Left lobe of liver (tissue), 2 donors: Measurements from ENCODE around the gene RHCG. TPM values are rescaled to one million over a fixed set of nuclear protein-coding genes. Genes with fewer than 3 reads are reported as not detected.
"Not testable (repeated sequence)": the region's sequence is repeated elsewhere in the genome, so short reads cannot be mapped to it uniquely, and the experiment has no call there.

Experiments used
- ATAC-seq: fragments of 200-7000 bp; cut with Tn5 transposase; one replicate; pipeline ENCODE4 v1.9.1; 2020; ENCODE audit warnings: mild to moderate bottlenecking, moderate library complexity
- DNase-seq: peaks from one replicate; pipeline ENCODE4 v3.0.0-alpha.2; 2020; ENCODE audit warnings: low spot score
- total RNA-seq: library from RNA; stranded (reverse); gene quantifications from one replicate; pipeline ENCODE4 v1.2.1, GENCODE V29; 2021
- donor health status: DM: no; HTN: no; CAD: no; lungs with moderate emphysema.
- donor health status: DM: no; HTN: yes; CAD: no.

Gene RHCG
- total RNA-seq, 1 donor from 2014 or later: 0.15 TPM

DNA sequence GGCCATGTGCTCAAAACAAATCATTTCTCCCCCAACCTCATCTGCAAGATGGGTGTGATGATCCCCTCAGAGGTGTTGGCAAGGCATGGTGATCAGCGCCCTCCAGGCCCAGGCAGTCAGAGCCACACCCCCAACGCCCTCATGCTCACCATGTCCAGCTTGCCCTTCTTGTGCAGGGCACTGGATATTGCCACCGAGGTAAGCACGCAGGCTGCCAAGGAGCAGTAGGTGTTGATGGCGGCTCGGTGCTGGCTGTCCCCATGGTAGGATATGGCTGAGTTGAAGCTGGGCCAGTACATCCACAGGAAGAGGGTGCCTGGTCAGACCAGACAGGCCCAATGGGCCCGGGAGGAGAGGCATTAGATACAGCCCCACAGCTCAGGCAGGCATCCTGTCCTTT lies 17.2 kb downstream of the RHCG start:
- DNase-seq: no peak
- no peak for ATAC-seq

DNA sequence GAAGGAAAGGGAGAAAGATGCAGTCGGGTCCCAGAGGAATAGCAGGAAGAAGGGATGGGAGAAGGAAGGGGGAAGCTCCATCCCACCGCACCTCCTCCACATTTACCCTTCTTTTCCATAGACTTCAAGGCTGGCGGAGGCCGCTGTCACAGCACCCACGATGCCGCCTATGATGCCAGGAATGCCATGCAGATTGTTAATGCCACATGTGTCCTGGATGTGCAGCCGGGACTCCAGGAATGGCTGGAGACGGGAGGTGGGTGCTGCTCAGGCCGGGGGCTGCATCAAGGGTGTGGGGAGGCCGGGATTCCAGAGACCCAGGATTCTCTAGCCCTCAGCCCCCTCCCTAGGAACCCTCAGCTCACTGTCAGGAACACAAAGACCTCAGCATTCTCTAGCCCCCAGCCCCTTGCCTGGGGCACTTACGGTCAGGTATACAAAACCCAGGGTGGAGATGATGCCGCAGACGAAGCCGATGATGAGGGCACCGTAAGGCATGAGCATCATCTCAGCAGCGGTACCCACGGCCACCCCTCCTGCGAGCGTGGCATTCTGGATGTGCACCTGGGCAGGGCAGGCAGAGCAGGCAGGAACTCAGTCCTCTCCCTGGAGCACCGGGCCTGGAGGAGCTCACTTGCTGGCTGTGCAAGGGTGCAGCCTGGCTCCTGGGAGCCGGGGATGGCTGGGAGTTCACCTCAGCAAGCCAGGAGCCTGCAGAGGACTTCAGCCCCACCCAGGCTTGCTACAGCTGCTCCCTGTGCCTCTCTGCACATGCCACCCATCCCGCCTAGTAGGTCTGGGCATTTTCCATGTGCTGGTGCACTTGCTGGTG lies 18.8 kb downstream of the RHCG start:
- ATAC-seq (no peak), DNase-seq (no peak)

DNA sequence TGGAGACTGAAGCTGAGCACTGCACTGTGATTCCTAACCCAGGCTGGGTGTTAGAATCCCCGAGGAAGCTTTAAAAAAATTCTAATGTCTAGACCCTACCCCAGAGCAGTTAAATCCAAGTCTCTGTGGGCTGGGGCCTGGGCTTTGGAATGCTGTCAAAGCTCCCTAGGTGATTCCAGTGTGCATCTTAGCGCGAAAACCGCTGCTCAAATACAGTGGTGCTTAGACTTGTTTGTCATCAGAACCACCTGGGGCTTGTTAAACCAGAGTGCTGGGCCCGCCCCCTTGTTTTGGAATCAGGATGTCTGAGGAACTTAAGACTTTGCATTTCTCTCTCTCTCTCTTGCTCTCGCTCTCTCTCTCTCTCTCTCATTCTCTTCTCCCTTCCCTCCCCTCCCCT lies 20.7 kb downstream of the RHCG start:
- ATAC-seq (no peak), DNase-seq (no peak)

DNA sequence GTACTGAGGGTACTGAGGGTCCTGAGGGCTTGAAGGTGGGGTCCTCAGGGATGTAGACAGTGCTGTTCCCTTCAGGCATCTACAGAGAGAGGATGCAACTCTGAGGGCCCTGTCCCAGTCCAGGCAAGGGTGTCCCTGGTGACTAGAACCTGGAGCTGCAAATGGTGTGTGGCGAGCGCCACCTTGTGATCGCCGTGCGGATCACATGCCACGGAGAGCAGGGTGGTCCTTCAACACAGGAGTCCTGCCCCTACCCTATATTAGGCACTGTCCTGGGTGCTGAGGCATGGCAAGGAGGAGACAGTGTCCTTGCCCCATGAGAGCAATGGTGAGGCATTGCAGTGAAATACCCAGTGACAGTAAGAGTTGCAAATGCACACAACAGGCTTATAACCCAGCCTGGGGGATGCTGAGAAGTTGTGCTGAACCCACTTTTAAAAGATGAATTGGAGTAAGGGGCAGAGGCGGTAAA lies 23.6 kb downstream of the RHCG start:
- ATAC-seq: peak; percentile 96

DNA sequence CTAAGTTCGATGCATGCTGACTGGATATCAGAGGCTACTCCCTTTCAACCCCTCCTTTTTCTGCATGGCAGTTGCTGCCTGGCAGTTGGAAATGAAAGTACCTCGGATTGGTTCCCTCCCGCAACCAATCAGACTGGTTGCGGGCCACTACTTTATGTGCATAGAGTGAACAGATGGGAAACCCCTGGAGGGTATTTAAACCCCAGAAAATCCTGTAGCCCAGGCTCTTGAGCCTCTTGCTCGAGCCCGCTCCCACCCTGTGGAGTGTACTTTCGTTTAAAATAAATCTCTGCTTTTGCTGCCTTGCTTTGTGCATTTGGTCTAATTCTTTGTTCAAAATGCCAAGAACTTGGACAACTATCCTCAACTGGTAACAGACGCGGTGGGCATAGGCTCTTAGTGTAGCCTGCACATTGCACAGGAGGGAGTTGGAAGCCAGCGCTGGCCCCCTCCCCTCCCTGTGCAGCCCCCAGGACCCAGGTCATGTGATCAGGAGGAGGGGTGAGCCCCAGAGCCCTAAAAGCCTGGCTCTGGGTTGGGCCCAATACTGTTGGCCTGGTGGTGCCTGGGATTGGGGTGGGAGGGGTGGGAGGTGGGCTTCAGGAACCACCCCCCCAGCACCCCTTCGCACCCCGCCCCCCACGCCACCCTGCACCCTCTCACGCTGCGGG lies 26.8 kb downstream of the RHCG start:
- no peak for ATAC-seq

More for the DNA sequence above, 23.6 kb downstream of the RHCG start:
- peak; percentile 68 for DNase-seq

DNA sequence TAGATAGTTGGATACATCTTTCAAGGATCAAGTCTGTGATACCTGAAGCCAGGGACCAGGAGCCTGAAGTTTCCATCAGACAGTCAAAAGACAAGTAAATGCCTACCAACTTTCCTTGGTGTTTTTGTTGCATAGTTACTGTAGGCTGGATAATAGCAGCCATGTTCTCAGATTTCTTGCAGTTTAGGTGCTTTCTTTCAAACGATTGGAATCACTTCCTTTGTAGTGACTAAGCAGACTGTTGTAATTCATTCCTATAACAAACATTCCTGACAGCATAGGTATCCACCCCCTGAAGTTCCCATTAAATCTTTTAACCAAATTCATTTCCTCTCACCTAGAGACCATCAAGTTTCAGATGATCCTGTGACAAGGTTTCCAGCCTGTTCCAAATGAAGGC lies 27.6 kb downstream of the RHCG start:
- not testable (repeated sequence) for ATAC-seq, DNase-seq

More for the DNA sequence above, 26.8 kb downstream of the RHCG start:
- no peak for DNase-seq

DNA sequence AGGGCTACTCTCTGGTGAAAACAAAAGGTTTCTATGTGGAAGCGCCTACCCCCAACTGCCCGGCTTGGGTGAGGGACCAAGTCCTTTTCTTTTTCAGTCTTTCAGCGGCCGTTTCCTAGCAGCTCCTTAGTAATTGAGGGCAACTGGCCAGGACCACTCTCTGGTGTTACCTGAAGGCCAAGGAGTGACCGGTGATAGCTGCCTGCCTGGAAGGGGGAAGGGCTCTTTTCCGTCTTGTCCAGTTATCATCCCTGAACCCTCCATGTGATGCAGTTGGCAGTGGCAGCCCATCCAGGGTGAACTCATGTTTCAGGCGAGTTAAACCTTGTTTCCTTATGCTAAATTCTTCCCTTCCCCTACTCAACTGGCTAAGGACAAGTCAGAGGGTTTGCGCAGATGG lies 33.3 kb downstream of the RHCG start:
- peak; percentile 7 for ATAC-seq
- no peak for DNase-seq

DNA sequence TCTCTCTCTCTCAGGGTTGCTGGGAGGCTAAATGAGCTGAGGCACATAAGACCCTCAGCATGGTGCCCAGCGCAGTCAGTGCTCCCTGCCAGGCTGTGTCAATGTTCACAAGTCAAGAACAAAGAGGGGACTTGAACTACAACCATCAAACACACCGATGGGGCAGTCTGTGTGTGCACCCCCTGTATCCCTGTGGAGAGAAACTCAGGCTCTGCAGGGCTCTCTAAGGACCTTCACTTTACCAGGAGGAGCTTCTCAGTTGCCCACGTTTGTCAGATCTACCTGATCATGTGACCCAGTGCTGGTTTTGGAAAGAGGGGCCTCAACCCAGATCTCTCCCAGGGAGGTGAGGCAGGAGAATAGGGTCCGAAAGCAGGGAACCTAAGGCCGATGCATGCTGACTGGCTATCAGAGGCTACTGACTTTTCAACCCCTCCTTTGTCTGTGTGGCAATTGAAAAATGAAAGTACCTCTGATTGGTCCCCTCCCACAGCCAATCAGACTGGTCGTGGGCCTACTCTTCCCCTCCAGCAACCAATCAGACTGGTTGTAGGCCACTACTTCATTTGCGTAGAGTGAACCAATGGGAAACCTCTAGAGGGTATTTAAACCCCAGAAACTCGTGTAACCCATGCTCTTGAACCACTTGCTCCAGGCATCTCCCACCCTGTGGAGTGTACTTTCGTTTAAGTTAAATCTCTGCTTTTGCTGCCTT lies 34.0 kb downstream of the RHCG start:
- peak; percentile 80 for ATAC-seq

DNA sequence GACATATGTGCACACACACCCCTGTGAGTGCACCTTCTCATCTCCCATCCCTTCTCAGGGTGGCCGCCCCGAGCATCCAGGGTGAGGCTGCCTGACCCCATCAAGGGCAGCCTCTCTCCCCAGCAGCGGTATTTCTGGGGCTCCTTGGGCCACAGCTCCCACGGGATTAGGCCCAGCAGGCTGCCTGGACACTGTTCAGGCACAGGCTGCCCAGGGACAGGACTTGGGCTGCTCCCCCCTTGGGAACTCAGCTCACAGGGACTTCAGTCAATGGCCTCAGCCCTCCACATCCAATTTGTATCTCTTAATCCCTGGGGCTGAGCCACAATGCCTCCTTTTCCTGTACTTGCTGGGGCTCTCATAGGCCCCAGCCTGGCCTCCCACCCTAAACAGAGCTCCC lies 35.0 kb downstream of the RHCG start:
- no peak for ATAC-seq
- no peak for DNase-seq

More for the DNA sequence above, 34.0 kb downstream of the RHCG start:
- peak; percentile 84 for DNase-seq

DNA sequence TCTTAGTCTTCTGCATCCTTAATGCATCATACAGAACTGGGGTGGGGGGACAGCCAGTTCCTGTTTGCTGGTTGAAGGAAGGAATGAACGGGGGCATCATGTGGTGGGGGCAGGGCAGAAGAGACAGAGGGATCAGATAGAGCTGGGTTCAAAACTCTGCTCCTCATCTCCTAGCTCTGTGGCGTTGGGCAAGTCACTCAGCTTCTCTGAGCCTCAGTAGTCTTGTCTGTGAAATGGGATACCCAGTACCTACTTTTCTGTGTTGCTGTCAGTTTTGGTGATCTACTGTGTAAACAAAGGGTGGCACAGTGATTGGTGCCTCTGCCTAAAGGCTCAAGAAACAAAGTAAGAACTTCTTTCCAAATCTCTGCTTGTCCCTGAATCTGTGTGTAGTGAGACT lies 36.3 kb downstream of the RHCG start:
- no peak for DNase-seq
- ATAC-seq: no peak

DNA sequence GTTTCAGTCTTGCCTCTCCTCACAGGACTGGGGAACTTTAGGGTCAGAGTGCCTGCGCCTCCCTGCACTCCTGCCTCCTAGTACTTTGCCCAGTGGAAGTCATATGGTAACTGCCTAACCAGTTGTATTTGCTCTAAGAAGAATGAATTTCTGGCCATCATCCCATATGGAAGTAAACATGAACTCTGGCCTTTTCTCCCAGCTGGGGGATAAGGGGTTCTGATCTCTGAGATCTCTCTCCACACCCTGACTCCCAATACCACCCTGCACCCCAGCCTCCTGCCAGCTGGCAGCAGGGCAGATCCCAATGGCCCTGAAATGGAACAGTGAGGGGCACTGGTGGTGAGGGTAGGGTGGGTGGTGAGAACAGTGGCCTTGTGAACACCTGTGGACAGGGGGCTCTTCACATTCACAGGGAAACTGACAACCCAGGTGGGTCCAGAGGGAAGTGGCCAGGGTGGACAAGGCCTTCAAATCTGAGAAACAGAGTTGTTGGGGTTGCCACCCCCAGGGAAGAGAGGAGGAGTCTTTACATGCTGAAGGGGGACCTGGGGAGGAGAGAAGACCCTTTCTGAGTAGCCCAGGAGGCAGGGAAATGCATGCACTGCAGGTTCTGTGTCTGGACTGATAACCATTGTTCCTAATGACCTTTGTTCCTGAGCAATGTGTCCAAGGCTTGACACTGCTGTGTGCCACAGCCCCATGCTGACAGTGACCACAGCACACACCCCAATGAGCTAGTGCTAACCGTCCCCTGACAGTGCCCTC lies 36.9 kb downstream of the RHCG start:
- DNase-seq: peak; percentile 84
- ATAC-seq: peak; percentile 74

DNA sequence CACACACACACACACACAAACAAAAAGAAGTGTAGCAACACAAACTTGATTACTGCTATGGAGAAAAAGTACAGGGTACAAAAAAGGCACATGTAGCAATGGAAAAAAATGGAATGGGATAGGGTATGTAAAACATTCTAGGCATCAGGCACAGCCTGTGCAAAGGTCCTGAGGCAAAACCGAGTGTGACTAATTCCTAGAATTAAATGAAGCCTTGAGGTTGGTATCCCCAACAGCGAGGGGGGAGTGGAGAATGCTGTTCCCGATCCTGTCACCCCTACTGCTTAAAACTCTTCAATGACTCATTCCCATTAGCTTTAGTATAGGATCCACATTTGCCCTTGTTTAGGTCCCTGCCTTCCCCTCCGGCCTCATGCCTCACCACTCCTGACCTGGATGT lies 37.9 kb downstream of the RHCG start:
- DNase-seq (no peak), ATAC-seq (no peak)

DNA sequence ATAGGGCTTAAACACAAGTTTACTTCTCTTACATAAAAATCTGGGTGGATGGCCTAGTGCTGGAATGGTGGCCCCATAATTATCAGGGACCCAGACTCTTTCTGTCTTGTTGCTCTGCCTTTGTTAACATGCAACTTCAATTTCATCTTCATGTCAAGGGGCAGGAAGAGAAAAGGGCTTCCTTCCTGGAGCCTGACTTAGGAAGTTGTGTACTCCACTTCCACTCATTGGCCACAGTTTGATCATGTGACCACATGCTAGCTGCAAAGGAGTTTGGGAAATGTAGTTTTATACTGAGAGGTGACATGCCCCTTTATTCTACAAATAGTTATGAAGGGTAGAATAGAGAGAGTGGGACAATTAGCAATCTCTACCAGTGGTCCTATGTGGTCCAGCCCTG lies 39.3 kb downstream of the RHCG start:
- DNase-seq (no peak), ATAC-seq (peak; percentile 15)

DNA sequence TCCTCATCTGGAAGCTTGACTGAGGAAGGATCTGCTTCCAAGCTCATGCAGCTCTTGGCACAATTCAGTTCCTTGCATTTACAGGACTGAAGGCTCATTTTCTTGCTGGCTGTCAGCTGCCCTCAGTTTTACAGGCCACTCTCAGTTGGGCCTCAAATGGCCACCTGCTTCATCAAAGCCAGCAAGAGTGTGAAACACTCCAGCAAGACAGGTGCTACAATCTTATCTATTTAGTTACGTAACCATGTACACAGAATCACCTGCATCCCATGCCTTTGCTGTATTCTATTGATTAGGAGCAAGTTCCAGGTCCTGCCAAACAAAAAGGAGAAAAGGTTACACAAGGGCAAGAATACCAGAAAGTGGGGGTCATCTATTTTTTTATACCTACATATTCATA lies 40.8 kb downstream of the RHCG start:
- DNase-seq: no peak
- peak; percentile 31 for ATAC-seq

DNA sequence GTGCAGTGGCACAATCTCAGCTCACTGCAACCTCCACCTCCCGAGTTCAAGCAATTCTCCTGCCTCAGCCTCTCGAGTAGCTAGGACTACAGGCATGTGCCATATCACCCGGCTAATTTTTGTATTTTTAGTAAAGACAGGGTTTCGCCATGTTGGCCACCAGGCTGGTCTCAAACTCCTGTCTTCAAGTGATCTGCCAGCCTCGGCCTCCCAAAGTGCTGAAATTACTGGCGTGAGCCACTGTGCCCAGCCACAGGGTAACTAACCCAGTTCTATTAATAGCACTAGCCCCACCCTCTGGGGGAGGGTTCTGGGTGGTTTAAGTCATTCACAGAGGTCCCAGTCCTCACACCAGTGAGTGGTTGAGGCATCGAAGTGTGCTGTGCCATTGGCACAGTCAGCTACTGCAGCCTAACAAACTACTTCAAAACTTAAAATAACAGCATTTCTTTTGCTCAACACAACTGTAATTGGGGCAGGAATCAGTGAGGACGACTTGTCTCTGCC lies 44.0 kb downstream of the RHCG start:
- DNase-seq: no peak
- ATAC-seq: no peak

DNA sequence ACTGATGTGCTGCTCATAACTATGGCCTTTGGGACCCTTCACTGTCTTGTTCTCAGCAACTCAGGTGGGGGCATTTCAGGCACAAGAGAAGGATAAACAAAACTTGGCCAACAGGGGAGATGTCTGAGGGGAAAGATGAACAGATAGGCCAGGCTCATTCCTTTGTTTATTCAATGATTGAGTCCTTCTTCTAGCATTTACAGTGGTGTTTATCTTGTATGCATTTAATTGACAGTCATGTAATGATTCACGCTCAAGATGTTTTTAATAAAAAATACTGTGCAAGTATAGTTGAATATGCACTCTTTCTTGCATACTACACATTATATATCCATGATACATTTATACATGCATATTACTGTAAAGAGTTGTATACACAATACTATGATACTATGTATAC lies 44.5 kb downstream of the RHCG start:
- DNase-seq (no peak), ATAC-seq (no peak)

DNA sequence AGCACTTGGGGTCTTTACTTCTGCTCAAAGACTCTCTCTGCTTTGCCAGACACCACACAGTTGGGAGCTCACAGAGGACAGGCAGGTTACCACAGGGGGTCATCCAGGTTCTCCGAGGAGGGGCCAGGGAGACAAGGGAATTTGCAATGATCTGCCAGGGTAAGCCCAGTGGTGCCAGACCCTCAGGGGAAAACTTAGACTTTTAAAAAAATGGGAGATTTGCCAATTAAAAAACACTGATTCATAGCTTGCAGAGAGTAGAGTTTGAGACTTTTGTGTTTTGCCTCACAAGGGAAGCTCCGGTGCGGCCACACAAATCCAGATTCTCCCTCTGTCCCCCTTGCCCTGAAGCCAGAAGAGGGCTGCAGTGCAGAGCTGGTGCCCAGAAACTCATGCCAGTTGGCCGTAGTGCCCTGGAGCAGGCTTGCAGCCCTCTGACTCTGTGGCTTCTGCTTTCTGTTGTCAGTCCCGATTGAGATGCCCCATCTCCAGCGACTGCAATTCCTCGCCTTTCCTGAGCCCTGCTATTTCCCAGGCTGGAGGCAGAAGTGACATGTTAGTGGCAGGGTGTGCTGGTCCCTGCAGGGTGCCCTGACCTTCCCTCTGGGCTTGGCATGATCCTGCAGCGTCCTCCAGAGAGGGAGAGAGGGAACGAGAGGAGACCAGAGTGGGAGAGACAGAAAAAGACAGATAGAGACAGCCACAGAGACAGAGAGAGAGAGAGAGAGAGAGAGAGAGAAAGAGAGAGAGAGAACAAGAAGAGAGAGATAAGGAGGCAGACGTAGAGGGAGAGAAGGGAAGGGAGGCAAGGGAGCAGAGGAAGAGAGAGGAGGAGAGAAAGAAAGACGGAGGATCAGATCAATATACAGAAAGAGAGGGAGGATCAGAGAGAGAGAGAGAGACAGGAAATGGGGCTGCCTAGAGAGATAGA lies 46.0 kb downstream of the RHCG start:
- no peak for DNase-seq
- ATAC-seq: peak; percentile 82

DNA sequence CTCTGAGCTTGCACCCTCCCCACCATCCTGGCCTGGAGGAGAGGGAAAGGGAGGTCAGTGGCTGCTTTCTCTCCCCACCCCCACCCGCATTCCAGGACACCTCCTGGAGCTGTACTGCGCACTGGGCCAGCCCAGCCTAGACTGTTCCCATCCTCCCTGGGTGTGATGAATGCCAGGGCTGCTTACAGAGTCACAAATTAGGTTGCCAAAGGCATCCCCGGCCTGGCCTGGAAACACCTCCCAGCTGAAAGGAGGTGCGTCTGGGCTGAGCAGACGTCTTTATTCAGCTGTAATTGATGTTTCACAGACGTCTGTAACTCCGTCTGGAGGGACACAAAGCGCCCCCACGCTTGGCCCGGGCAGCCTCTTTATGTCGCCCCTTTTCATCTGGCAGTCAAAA lies 47.6 kb downstream of the RHCG start:
- ATAC-seq (no peak), DNase-seq (no peak)

DNA sequence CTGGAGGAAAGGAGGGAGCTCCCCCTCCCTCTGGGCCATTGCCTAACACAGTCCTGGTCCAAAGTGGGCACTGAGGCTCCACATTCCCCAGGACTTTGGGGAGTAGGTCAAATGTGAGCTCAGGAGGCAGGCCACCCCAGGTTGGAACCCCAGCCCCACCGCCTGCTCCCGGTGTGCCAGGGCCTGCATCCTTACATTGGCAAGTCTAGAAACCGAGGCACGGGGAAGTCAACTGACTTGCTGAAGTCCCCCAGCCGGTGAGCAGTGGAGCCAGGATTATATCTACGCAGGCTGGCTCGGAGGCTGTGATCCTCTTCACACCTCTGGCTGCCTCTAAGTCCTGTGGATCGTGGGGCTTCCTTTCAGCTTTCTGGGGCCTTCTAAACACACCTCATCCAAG lies 48.7 kb downstream of the RHCG start:
- DNase-seq (no peak), ATAC-seq (no peak)
